Measurements from ENCODE around the gene C6orf132.
"Not testable (repeated sequence)": the region's sequence is repeated elsewhere in the genome, so short reads cannot be mapped to it uniquely, and the experiment has no call there.

The C6orf132 gene

GRCh38 chr6:42159431-42160024 is 17.1 kb upstream of the C6orf132 start:
- DNase-seq (ENCODE audit: low read depth in 3 of 3), result no peak

- no peak for DNase-seq (ENCODE audit: low read depth in 3 of 3)
These were observed 16.2 kb upstream of the C6orf132 start for GRCh38 chr6:42158631-42159030.

GRCh38 chr6:42158011-42158410 is 15.6 kb upstream of the C6orf132 start:
- no peak for DNase-seq (ENCODE audit: low read depth in 3 of 3)

GRCh38 chr6:42156638-42157037 is 14.2 kb upstream of the C6orf132 start:
- DNase-seq (ENCODE audit: low read depth in 3 of 3), result no peak

- DNase-seq (ENCODE audit: low read depth in 3 of 3), result no peak
These were observed 12.9 kb upstream of the C6orf132 start for GRCh38 chr6:42155293-42155692.

- DNase-seq (ENCODE audit: low read depth in 3 of 3), result no peak
These were observed 12.2 kb upstream of the C6orf132 start for GRCh38 chr6:42154461-42155209.

GRCh38 chr6:42153921-42154320 is 11.5 kb upstream of the C6orf132 start:
- DNase-seq (ENCODE audit: low read depth in 3 of 3), result no peak

- not testable (repeated sequence) for DNase-seq (ENCODE audit: low read depth in 3 of 3)
These were observed 10.3 kb upstream of the C6orf132 start for GRCh38 chr6:42152528-42153213.

- DNase-seq (ENCODE audit: low read depth in 3 of 3), result no peak
These were observed 9.6 kb upstream of the C6orf132 start for GRCh38 chr6:42152024-42152423.

- DNase-seq (ENCODE audit: low read depth in 3 of 3), result no peak
These were observed 7.8 kb upstream of the C6orf132 start for GRCh38 chr6:42150254-42150653.

- DNase-seq (ENCODE audit: low read depth in 3 of 3), result no peak
These were observed 5.6 kb upstream of the C6orf132 start for GRCh38 chr6:42148058-42148457.

GRCh38 chr6:42147138-42147562 is 4.7 kb upstream of the C6orf132 start:
- DNase-seq (ENCODE audit: low read depth in 3 of 3), result no peak

GRCh38 chr6:42141603-42142117 is 760 bp downstream of the C6orf132 start:
- DNase-seq (ENCODE audit: low read depth in 3 of 3), result no peak

GRCh38 chr6:42140756-42141602 is 1.4 kb downstream of the C6orf132 start:
- no peak for DNase-seq (ENCODE audit: low read depth in 3 of 3)

GRCh38 chr6:42140032-42140431 is 2.4 kb downstream of the C6orf132 start:
- DNase-seq (ENCODE audit: low read depth in 3 of 3), result no peak

GRCh38 chr6:42138630-42139619 is 3.5 kb downstream of the C6orf132 start:
- no peak for DNase-seq (ENCODE audit: low read depth in 3 of 3)

GRCh38 chr6:42138190-42138589 is 4.2 kb downstream of the C6orf132 start:
- no peak for DNase-seq (ENCODE audit: low read depth in 3 of 3)

GRCh38 chr6:42137194-42137753 is 5.1 kb downstream of the C6orf132 start:
- DNase-seq (ENCODE audit: low read depth in 3 of 3), result no peak

GRCh38 chr6:42136508-42137193 is 5.8 kb downstream of the C6orf132 start:
- DNase-seq (ENCODE audit: low read depth in 3 of 3), result peak in 2 of 3 donors; percentile 11 to 20

- no peak for DNase-seq (ENCODE audit: low read depth in 3 of 3)
These were observed 6.7 kb downstream of the C6orf132 start for GRCh38 chr6:42135722-42136121.
